Gastroesophageal sphincter (tissue), 3 donors: ENCODE measurements around the gene GALNS.

Experiments
- EP300 ChIP-seq: sonication (generic); formaldehyde crosslinking; IDR thresholded peaks from one replicate; pipeline ENCODE4 v1.6.1; 2017; ENCODE audit warnings: antibody characterized with exemption, mild to moderate bottlenecking
- POLR2AphosphoS5 ChIP-seq: sonication (generic); formaldehyde crosslinking; IDR thresholded peaks from one replicate; pipeline ENCODE4 v1.6.1; 2017; ENCODE audit warnings: antibody characterized with exemption
- TF ChIP-seq, protein P1 (sequence below), 4 experiments: fragments of 200-600 bp in 2 of 4; fragments of 450-650 bp in 2 of 4; sonication (generic) in 1 of 4; IDR thresholded peaks; one replicate each; pipeline ENCODE4 v1.5.1; 2017 to 2019; ENCODE audit warnings: antibody characterized with exemption in 4 of 4, mild to moderate bottlenecking in 2 of 4, moderate library complexity in 2 of 4

DNA sequence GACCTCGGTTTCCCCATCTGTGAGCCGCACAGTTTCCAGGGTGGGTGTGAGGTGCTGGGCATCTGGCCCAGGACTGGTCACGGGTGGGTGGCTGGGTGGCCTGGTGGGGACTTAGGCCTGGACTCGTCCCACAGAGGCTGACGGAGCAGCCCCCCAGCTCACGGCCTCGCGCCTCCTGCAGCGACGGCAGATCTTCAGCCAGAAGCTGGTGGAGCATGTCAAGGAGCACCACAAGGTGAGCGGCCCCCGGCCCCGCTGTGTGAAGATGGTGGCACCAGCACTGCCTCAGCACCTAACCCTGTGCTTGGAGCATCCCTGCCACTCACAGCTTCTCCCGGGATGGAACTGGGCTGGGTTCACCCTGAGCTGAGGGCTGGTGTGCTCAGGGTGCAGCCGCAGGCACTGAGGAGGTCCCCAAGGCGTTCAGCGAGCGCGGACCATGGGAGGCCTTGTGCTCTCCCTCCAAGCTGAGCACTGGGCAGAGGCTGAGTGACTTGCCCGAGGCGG lies 50.8 kb downstream of the GALNS start:
- TF ChIP-seq EP300 (no peak), POLR2AphosphoS5 (no peak)
- TF ChIP-seq, protein P1, sequence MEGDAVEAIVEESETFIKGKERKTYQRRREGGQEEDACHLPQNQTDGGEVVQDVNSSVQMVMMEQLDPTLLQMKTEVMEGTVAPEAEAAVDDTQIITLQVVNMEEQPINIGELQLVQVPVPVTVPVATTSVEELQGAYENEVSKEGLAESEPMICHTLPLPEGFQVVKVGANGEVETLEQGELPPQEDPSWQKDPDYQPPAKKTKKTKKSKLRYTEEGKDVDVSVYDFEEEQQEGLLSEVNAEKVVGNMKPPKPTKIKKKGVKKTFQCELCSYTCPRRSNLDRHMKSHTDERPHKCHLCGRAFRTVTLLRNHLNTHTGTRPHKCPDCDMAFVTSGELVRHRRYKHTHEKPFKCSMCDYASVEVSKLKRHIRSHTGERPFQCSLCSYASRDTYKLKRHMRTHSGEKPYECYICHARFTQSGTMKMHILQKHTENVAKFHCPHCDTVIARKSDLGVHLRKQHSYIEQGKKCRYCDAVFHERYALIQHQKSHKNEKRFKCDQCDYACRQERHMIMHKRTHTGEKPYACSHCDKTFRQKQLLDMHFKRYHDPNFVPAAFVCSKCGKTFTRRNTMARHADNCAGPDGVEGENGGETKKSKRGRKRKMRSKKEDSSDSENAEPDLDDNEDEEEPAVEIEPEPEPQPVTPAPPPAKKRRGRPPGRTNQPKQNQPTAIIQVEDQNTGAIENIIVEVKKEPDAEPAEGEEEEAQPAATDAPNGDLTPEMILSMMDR (IDR thresholded peaks at IDR 0.05), result no peak
